ENCODE measurements around the gene DHCR24.
A peak's percentile ranks its signal among the peaks of the same experiment; 100 is the strongest.

The DHCR24 gene, protein sequence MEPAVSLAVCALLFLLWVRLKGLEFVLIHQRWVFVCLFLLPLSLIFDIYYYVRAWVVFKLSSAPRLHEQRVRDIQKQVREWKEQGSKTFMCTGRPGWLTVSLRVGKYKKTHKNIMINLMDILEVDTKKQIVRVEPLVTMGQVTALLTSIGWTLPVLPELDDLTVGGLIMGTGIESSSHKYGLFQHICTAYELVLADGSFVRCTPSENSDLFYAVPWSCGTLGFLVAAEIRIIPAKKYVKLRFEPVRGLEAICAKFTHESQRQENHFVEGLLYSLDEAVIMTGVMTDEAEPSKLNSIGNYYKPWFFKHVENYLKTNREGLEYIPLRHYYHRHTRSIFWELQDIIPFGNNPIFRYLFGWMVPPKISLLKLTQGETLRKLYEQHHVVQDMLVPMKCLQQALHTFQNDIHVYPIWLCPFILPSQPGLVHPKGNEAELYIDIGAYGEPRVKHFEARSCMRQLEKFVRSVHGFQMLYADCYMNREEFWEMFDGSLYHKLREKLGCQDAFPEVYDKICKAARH

DNA sequence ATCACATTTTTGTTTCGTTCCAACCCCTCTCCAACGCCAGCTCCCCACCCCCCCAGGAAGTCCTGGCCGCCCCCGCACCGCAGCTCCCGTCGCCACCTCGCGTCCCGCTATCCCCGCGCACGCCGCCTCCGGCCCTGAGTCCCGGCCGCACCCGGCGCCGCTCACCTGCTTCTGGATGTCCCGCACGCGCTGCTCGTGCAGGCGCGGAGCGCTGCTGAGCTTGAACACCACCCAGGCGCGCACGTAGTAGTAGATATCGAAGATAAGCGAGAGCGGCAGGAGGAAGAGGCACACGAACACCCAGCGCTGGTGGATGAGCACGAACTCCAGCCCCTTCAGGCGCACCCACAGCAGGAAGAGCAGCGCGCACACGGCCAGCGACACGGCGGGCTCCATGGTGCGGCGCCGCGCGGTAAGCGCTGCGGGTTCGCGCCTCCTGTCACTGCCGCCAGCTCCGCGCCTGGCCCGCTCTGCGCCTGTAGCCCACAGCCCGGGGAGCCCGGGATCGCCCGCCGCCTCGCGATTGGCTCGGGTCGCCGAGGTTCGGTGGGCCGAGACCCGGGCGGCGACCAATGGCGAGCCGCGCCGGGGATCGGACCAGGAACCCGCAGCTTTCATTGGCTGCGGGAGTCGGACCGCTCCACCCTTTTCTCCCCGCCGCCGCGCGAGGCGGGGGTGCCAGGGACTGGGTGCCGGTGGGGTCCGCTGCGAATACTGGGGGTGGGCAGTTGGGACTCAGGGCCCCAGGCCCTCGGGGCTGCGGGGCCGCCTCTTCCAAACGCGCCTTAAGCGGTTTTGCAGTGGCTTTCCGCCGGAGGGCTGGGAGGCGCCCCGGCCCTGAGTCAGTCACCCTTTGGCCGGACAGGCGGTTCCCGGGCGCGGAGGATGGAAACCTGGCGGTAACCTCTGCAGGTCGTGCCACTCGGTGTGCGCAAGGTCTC lies at the start of gene DHCR24:
DHCR24 (minus strand) TSS at position 472 of the 941 bp plus-strand sequence; CDS start at position 396, 76 bp downstream.
- Histone ChIP-seq H3K4me3 (ENCODE audit: low read depth, low read length) (peak within 1 kb of the TSS; percentile 89), H3K9me3 (ENCODE audit: control insufficient read depth, insufficient read depth, low read depth, low read length) (no peaks in the 10 kb centered on the region), H3K27ac (ENCODE audit: extremely low read depth, low read depth, low read length) (peak within 1 kb of the TSS; percentile 92), H3K4me1 (ENCODE audit: control insufficient read depth, insufficient read depth, low read length) (peaks cover 13% of the 10 kb centered on the region), H3K36me3 (ENCODE audit: control insufficient read depth in 2 of 2, insufficient read depth in 1 of 2, low read length in 2 of 2) (peaks cover 4 to 16% of the 10 kb centered on the region in 2 experiments; a peak in 1 of 3 replicates)
- CTCF ChIA-PET = interaction anchor here (0.6 to 4.0 kb wide), 8 partner anchors 7 to 577 kb away, joined by 3 to 24 read pairs (median 4); no protein-coding TSS in a partner anchor
- POLR2A ChIA-PET = interaction anchor here (0.8 to 2.9 kb wide), 13 partner anchors 10 to 135 kb away, joined by 3 to 18 read pairs (median 3); no protein-coding TSS in a partner anchor
- TF ChIP-seq SP7 (tag by site-specific recombination; IDR thresholded peaks at IDR 0.05) = peak; percentile 72
- TF ChIP-seq OSR2 (tag by site-specific recombination; IDR thresholded peaks at IDR 0.05) = peak; percentile 46
- peak; percentile 69 for TF ChIP-seq ZNF76 (tag by site-specific recombination; IDR thresholded peaks at IDR 0.05; ENCODE audit: borderline replicate concordance, low read depth)
- no peak for TF ChIP-seq MEIS1 (CRISPR knock-in tag; IDR thresholded peaks at IDR 0.05; ENCODE audit: borderline replicate concordance)
- TF ChIP-seq ZNF2 (tag by site-specific recombination; IDR thresholded peaks at IDR 0.05) = peak; percentile 26
- no peak for TF ChIP-seq TRIM28 (IDR thresholded peaks at IDR 0.05; ENCODE audit: borderline replicate concordance, low read length)
- TF ChIP-seq, protein P1, sequence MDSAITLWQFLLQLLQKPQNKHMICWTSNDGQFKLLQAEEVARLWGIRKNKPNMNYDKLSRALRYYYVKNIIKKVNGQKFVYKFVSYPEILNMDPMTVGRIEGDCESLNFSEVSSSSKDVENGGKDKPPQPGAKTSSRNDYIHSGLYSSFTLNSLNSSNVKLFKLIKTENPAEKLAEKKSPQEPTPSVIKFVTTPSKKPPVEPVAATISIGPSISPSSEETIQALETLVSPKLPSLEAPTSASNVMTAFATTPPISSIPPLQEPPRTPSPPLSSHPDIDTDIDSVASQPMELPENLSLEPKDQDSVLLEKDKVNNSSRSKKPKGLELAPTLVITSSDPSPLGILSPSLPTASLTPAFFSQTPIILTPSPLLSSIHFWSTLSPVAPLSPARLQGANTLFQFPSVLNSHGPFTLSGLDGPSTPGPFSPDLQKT (IDR thresholded peaks at IDR 0.05; ENCODE audit: borderline replicate concordance, low read depth, low read length) = no peak
- TF ChIP-seq ZNF354C (tag by site-specific recombination; IDR thresholded peaks at IDR 0.05; ENCODE audit: borderline replicate concordance, low read depth) = no peak
- 0 out of 2 replicates have a peak, but pooled peaks have one; percentile 63 for TF ChIP-seq BCL11A (tag by site-specific recombination; IDR thresholded peaks at IDR 0.05; ENCODE audit: low read depth)
- 0 out of 2 replicates have a peak, but pooled peaks have one; percentile 38 for TF ChIP-seq ZNF24 (tag by site-specific recombination; IDR thresholded peaks at IDR 0.05)
- peak; percentile 73; the same call in 1 of the 2 replicates for TF ChIP-seq ZNF792 (tag by site-specific recombination; IDR thresholded peaks at IDR 0.05)
- TF ChIP-seq, protein P2, sequence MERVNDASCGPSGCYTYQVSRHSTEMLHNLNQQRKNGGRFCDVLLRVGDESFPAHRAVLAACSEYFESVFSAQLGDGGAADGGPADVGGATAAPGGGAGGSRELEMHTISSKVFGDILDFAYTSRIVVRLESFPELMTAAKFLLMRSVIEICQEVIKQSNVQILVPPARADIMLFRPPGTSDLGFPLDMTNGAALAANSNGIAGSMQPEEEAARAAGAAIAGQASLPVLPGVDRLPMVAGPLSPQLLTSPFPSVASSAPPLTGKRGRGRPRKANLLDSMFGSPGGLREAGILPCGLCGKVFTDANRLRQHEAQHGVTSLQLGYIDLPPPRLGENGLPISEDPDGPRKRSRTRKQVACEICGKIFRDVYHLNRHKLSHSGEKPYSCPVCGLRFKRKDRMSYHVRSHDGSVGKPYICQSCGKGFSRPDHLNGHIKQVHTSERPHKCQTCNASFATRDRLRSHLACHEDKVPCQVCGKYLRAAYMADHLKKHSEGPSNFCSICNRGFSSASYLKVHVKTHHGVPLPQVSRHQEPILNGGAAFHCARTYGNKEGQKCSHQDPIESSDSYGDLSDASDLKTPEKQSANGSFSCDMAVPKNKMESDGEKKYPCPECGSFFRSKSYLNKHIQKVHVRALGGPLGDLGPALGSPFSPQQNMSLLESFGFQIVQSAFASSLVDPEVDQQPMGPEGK (tag by site-specific recombination; IDR thresholded peaks at IDR 0.05) = peak; percentile 99
- TF ChIP-seq KLF8 (tag by site-specific recombination; IDR thresholded peaks at IDR 0.05) = peak; percentile 57; the same call in 1 of the 2 replicates
- TF ChIP-seq EGR2 (tag by site-specific recombination; IDR thresholded peaks at IDR 0.05; ENCODE audit: low read depth) = peak; percentile 82; the same call in 1 of the 2 replicates
- TF ChIP-seq, protein P3, sequence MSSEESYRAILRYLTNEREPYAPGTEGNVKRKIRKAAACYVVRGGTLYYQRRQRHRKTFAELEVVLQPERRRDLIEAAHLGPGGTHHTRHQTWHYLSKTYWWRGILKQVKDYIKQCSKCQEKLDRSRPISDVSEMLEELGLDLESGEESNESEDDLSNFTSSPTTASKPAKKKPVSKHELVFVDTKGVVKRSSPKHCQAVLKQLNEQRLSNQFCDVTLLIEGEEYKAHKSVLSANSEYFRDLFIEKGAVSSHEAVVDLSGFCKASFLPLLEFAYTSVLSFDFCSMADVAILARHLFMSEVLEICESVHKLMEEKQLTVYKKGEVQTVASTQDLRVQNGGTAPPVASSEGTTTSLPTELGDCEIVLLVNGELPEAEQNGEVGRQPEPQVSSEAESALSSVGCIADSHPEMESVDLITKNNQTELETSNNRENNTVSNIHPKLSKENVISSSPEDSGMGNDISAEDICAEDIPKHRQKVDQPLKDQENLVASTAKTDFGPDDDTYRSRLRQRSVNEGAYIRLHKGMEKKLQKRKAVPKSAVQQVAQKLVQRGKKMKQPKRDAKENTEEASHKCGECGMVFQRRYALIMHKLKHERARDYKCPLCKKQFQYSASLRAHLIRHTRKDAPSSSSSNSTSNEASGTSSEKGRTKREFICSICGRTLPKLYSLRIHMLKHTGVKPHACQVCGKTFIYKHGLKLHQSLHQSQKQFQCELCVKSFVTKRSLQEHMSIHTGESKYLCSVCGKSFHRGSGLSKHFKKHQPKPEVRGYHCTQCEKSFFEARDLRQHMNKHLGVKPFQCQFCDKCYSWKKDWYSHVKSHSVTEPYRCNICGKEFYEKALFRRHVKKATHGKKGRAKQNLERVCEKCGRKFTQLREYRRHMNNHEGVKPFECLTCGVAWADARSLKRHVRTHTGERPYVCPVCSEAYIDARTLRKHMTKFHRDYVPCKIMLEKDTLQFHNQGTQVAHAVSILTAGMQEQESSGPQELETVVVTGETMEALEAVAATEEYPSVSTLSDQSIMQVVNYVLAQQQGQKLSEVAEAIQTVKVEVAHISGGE (tag by site-specific recombination; conservative IDR thresholded peaks at IDR 0.05; ENCODE audit: low read depth) = peak; percentile 41; the same call in 1 of the 2 replicates
- TF ChIP-seq ZNF664 (tag by site-specific recombination; IDR thresholded peaks at IDR 0.05) = no peak
- no peak; the same call in 1 of the 2 replicates for TF ChIP-seq ZBTB48 (tag by site-specific recombination; IDR thresholded peaks at IDR 0.05)
- TF ChIP-seq RBAK (tag by site-specific recombination; IDR thresholded peaks at IDR 0.05) = no peak
- TF ChIP-seq SP3 (tag by site-specific recombination; IDR thresholded peaks at IDR 0.05) = 0 out of 2 replicates have a peak, but pooled peaks have one; percentile 26
- TF ChIP-seq, protein P4, sequence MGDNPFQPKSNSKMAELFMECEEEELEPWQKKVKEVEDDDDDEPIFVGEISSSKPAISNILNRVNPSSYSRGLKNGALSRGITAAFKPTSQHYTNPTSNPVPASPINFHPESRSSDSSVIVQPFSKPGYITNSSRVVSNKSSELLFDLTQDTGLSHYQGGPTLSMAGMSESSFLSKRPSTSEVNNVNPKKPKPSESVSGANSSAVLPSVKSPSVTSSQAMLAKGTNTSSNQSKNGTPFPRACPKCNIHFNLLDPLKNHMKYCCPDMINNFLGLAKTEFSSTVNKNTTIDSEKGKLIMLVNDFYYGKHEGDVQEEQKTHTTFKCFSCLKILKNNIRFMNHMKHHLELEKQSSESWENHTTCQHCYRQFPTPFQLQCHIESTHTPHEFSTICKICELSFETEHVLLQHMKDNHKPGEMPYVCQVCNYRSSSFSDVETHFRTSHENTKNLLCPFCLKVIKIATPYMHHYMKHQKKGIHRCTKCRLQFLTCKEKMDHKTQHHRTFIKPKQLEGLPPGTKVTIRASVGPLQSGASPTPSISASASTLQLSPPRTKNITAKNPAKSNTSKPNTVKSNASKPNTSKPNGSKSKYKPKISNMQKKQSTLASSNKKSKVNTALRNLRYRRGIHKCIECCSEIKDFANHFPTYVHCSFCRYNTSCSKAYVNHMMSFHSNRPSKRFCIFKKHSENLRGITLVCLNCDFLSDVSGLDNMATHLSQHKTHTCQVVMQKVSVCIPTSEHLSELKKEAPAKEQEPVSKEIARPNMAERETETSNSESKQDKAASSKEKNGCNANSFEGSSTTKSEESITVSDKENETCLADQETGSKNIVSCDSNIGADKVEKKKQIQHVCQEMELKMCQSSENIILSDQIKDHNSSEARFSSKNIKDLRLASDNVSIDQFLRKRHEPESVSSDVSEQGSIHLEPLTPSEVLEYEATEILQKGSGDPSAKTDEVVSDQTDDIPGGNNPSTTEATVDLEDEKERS (tag by site-specific recombination; IDR thresholded peaks at IDR 0.05) = no peak

Measured in HEK293 (cell line).